K562 (cell line): Measurements from ENCODE around the gene ARID3B. TPM values are rescaled to one million over a fixed set of nuclear protein-coding genes. Genes with fewer than 3 reads are reported as not detected.

Source experiments
- ATAC-seq: fragments of 200-7000 bp; cut with Tn5 transposase; 3 replicates; pipeline ENCODE4 v1.9.1; 2020; ENCODE audit warnings: moderate library complexity
- BruUV-seq: library from RNA; stranded (reverse); fragments of 400-500 nt; replicated peaks from 2 replicates; lab custom pipeline; 2021; lab: Mats Ljungman, UMichigan
- CTCF ChIA-PET: fragments of 300-600 bp; formaldehyde crosslinking; extraction: SDS; loops from one replicate; lab custom pipeline; 2021; ENCODE audit warnings: low intra/inter-chr PET ratio; lab: Yijun Ruan, JAX
- POLR2A ChIA-PET: fragments of 300-600, 350-650 bp; sonication (Branson Sonifier 250); formaldehyde crosslinking; extraction: SDS; loops from one replicate; lab custom pipeline; 2021; ENCODE audit warnings: antibody characterized with exemption, inconsistent platforms; lab: Yijun Ruan, JAX
- DNase-seq, 4 experiments: peaks; one replicate each; pipeline versions ENCODE4 v3.0.0 to v3.0.0-alpha.2; 2011 to 2018; ENCODE audit warnings: low spot score in 3 of 4, mixed read lengths in 3 of 4; ENCODE audit errors: extremely low read depth in 1 of 4
- FAIRE-seq: peaks from 2 replicates; lab custom pipeline; 2011; peaks lifted over from hg19 to GRCh38; lab: Jason Lieb, UNC
- H2AFZ ChIP-seq: 2 replicates; pipeline ENCODE4 v1.6.0; 2011; ENCODE audit warnings: low read depth, low read length, control low read depth, inconsistent platforms
- H3K27ac ChIP-seq: fragments of 200-600 bp; 3 replicates; pipeline ENCODE4 v1.8.0; 2011; ENCODE audit warnings: low read depth, mild to moderate bottlenecking, control low read depth, inconsistent platforms, low read length, moderate library complexity, mixed read lengths; ENCODE audit errors: extremely low read depth
- H3K27me3 ChIP-seq, 2 experiments: fragments of 300-600 bp in 1 of 2; 2 replicates in 1 of 2; 3 replicates in 1 of 2; pipeline versions ENCODE4 v1.6.0 to v1.8.0; 2011; ENCODE audit warnings: inconsistent platforms in 2 of 2, low read length in 2 of 2, mild to moderate bottlenecking in 1 of 2, mixed read lengths in 1 of 2, moderate library complexity in 1 of 2; ENCODE audit not compliant: control insufficient read depth in 2 of 2, insufficient read depth in 2 of 2
- H3K36me3 ChIP-seq: fragments of 300-600 bp; 3 replicates; pipeline ENCODE4 v1.8.0; 2011; ENCODE audit warnings: mild to moderate bottlenecking, low read length, inconsistent platforms; ENCODE audit not compliant: control insufficient read depth, insufficient read depth
- H3K4me1 ChIP-seq, 2 experiments: fragments of 200-600 bp in 1 of 2; replicated peaks in 1 of 2; 2 replicates in 1 of 2; 3 replicates in 1 of 2; pipeline versions ENCODE4 v1.5.1 to v1.8.0; 2011; ENCODE audit warnings: inconsistent platforms in 2 of 2, low read length in 2 of 2, mild to moderate bottlenecking in 1 of 2, mixed read lengths in 1 of 2, moderate library complexity in 1 of 2; ENCODE audit not compliant: control insufficient read depth in 2 of 2, insufficient read depth in 2 of 2
- H3K4me2 ChIP-seq: 2 replicates; pipeline ENCODE4 v1.6.1; 2011; ENCODE audit warnings: low read length, control low read depth, inconsistent platforms, mixed read lengths; ENCODE audit not compliant: insufficient read depth
- H3K4me3 ChIP-seq: fragments of 200-600 bp; sonication (generic), shearing (Covaris generic); 2 replicates; pipeline ENCODE4 v1.5.1; 2016; ENCODE audit warnings: control low read depth, inconsistent platforms
- H3K79me2 ChIP-seq: fragments of 200-600 bp; 3 replicates; pipeline ENCODE4 v1.8.0; 2011; ENCODE audit warnings: low read length, inconsistent platforms; ENCODE audit not compliant: control insufficient read depth, insufficient read depth
- H3K9ac ChIP-seq, 2 experiments: 2 replicates each; pipeline versions ENCODE4 v1.6.0 to v1.6.1; 2011; ENCODE audit warnings: low read depth in 2 of 2, low read length in 2 of 2, control low read depth in 1 of 2, inconsistent platforms in 1 of 2, mild to moderate bottlenecking in 1 of 2, mixed read lengths in 1 of 2; ENCODE audit not compliant: insufficient read depth in 1 of 2
- H3K9me1 ChIP-seq: one replicate; pipeline ENCODE4 v1.6.0; 2011; ENCODE audit warnings: inconsistent platforms, mild to moderate bottlenecking, low read length, moderate library complexity; ENCODE audit not compliant: control insufficient read depth, insufficient read depth
- H3K9me3 ChIP-seq: replicated peaks from 2 replicates; pipeline ENCODE4 v1.5.1; 2011; ENCODE audit warnings: low read depth, low read length, inconsistent platforms; ENCODE audit not compliant: control insufficient read depth, insufficient read depth
- H4K20me1 ChIP-seq: replicated peaks from 2 replicates; pipeline ENCODE4 v1.6.1; 2011; ENCODE audit warnings: low read length, inconsistent platforms, mixed read lengths; ENCODE audit not compliant: control insufficient read depth, insufficient read depth
- FOSL1 ChIP-seq: fragments of 200-800 bp; sonication (Bioruptor generic); conservative IDR thresholded peaks from 2 replicates; pipeline ENCODE4 v1.6.1; 2016; ENCODE audit warnings: missing genetic modification characterization, missing compliant biosample characterization
- HMG20B ChIP-seq: fragments of 250-450 bp; sonication (Bioruptor Pico); IDR thresholded peaks from 2 replicates; pipeline ENCODE4 v1.5.0; 2021; ENCODE audit warnings: mild to moderate bottlenecking
- RBM39 ChIP-seq: fragments of 200-400 bp; formaldehyde crosslinking; optimal IDR thresholded peaks from 2 replicates; pipeline ENCODE3; 2018; ENCODE audit warnings: low read depth, low read length
- ZEB2 ChIP-seq: fragments of 450-650 bp; IDR thresholded peaks from 2 replicates; pipeline ENCODE4 v1.6.1; 2016
- WGBS: fragments of 100-300 bp; shearing (Covaris generic); methylation state at CpG from one replicate; pipeline ENCODE4 v1.1.6; 2016; ENCODE audit warnings: low coverage, mixed read lengths; ENCODE audit not compliant: insufficient coverage; ENCODE audit errors: missing lambda C conversion rate; 5-methylcytosine and 5-hydroxymethylcytosine counted together
- in situ Hi-C: fragments of 300-500 bp; cut with MboI; formaldehyde crosslinking; loops from 4 replicates; pipeline ENCODE4 v1.15.0; 2018; ENCODE audit warnings: inconsistent platforms, mixed read lengths
- intact Hi-C: fragments of 100-400 bp; cut with micrococcal nuclease; formaldehyde crosslinking; loops from 2 replicates; pipeline ENCODE4 v1.14.2; 2022
- polyA plus RNA-seq, 8 experiments: library from polyadenylated mRNA; depleted of rRNA in 4 of 8; stranded (reverse) in 5 of 8; unstranded in 3 of 8; fragments of >200 nt; fragmentation: Nextera tagmentation in 2 of 8; fragmentation: Illumina TruSeq in 1 of 8; extraction: Ambion mirVana in 2 of 8; extraction: Trizol in 1 of 8; gene quantifications; 2 replicates each; pipeline versions ENCODE4 v1.2.1 to v1.2.3, GENCODE V29; 2011 to 2014; ENCODE audit warnings: inconsistent platforms in 1 of 8, missing spikeins in 1 of 8
- total RNA-seq, 7 experiments: library from RNA; depleted of rRNA in 6 of 7; stranded (reverse); fragments of >200 nt in 6 of 7; fragmentation: Illumina TruSeq in 2 of 7; extraction: Trizol in 2 of 7; gene quantifications; 2 replicates each; pipeline versions ENCODE4 v1.2.1 to v1.2.3, GENCODE V29; 2011 to 2021; ENCODE audit warnings: low replicate concordance in 1 of 7

Gene ARID3B
- total and polyA plus RNA-seq, 9 of the 15 experiments (the other 6 are each of a cell fraction or from before 2014, with no cell fraction given): 0.32 to 15.1 (median 7.1) TPM

GRCh38 chr15:74520407-74520806 lies 20.6 kb upstream of the ARID3B start:
- H3K36me3 ChIP-seq: no peaks in the 10 kb centered on the region
- H3K79me2 ChIP-seq: no peaks in the 10 kb centered on the region
- DNase-seq (no peak), FAIRE-seq (no peak), ATAC-seq (no peak)
- H3K27me3 ChIP-seq: no peaks in the 10 kb centered on the region
- H3K4me1 ChIP-seq: 0 out of 5 replicates have a peak, but pooled peaks cover 0 to 3% of the 10 kb centered on the region in 2 experiments
- no peak overlapping the region for H3K4me3 ChIP-seq
- no peaks in the 10 kb centered on the region for H3K9me3 ChIP-seq
- H3K4me2 ChIP-seq: no peak overlapping the region
- H2AFZ ChIP-seq: no peak overlapping the region
- 59% methylated on average over 4 of the region's 4 CpGs for WGBS
- H3K9ac ChIP-seq: no peak overlapping the region
- no peaks in the 10 kb centered on the region for H4K20me1 ChIP-seq
- no peaks in the 10 kb centered on the region for H3K9me1 ChIP-seq
- TF ChIP-seq HMG20B (CRISPR knock-in tag): no peak
- in situ Hi-C loops (no loop called here), intact Hi-C loops (no loop called here)
- no peak overlapping the region for H3K27ac ChIP-seq
- ChIA-PET POLR2A (no interaction called here), CTCF (no interaction called here)
- no TSS peak for BruUV-seq

GRCh38 chr15:74523982-74524381 lies 17.0 kb upstream of the ARID3B start:
- 0 out of 2 replicates have a peak, but pooled peaks have one; percentile 20 for TF ChIP-seq ZEB2
- TF ChIP-seq RBM39: no peak
- TF ChIP-seq FOSL1 (tag): peak; percentile 47; the same call in 1 of the 2 replicates
- TF ChIP-seq, all 486 proteins: peak for 2
- H3K4me2 ChIP-seq: no peak overlapping the region
- H3K79me2 ChIP-seq: no peaks in the 10 kb centered on the region
- ATAC-seq (no peak), DNase-seq (no peak), FAIRE-seq (no peak)
- H4K20me1 ChIP-seq: no peaks in the 10 kb centered on the region
- intact Hi-C loops (no loop called here), in situ Hi-C loops (no loop called here)
- BruUV-seq: no TSS peak
- H3K9me1 ChIP-seq: no peaks in the 10 kb centered on the region
- H3K4me3 ChIP-seq: no peak overlapping the region
- POLR2A ChIA-PET: no interaction called here
- no peaks in the 10 kb centered on the region for H3K9me3 ChIP-seq
- no peaks in the 10 kb centered on the region for H3K27me3 ChIP-seq
- no peak overlapping the region for H2AFZ ChIP-seq
- CTCF ChIA-PET: no interaction called here
- H3K27ac ChIP-seq: no peak overlapping the region
- H3K36me3 ChIP-seq: no peaks in the 10 kb centered on the region
- no peak overlapping the region for H3K9ac ChIP-seq
- 0 out of 5 replicates have a peak, but pooled peaks cover 0 to 3% of the 10 kb centered on the region in 2 experiments for H3K4me1 ChIP-seq
